Heart left ventricle (tissue), 16 donors: ENCODE data around the gene CMTM3. TPM values are rescaled to one million over a fixed set of nuclear protein-coding genes. Genes with fewer than 3 reads are reported as not detected.

Experiments
- ATAC-seq, 4 donors: fragments of 200-7000 bp; cut with Tn5 transposase; one replicate each; pipeline ENCODE4 v1.9.1; 2020 to 2022; ENCODE audit warnings: moderate library complexity in 4 of 4, mild to moderate bottlenecking in 3 of 4, moderate number of reproducible peaks in 1 of 4
- DNase-seq, 5 donors: peaks; one replicate each; pipeline ENCODE4 v3.0.0-alpha.2; 2020
- H3K27ac ChIP-seq, 12 donors: fragments of 200-600 bp; sonication (generic) in 4 of 12; one replicate each; pipeline versions ENCODE4 v1.5.0 to v1.8.0; 2016 to 2022; ENCODE audit warnings: mild to moderate bottlenecking in 2 of 12
- H3K27me3 ChIP-seq, 9 donors: fragments of 200-600 bp; sonication (generic) in 2 of 9; one replicate each; pipeline versions ENCODE4 v1.5.1 to v1.8.0; 2016 to 2022; ENCODE audit warnings: mild to moderate bottlenecking in 3 of 9
- H3K36me3 ChIP-seq, 9 donors: fragments of 200-600 bp; sonication (generic) in 2 of 9; one replicate each; pipeline versions ENCODE4 v1.5.0 to v1.8.0; 2018 to 2022; ENCODE audit warnings: mild to moderate bottlenecking in 2 of 9
- H3K4me1 ChIP-seq, 12 donors: fragments of 200-600 bp; sonication (generic) in 4 of 12; one replicate each; pipeline versions ENCODE4 v1.5.0 to v1.8.0; 2016 to 2022; ENCODE audit warnings: mild to moderate bottlenecking in 3 of 12
- H3K4me3 ChIP-seq, 12 donors: fragments of 200-600 bp; sonication (generic) in 4 of 12; one replicate each; pipeline versions ENCODE4 v1.5.0 to v1.8.0; 2017 to 2022; ENCODE audit warnings: mild to moderate bottlenecking in 9 of 12, moderate library complexity in 4 of 12
- H3K9me3 ChIP-seq, 12 donors: fragments of 200-600 bp; sonication (generic) in 4 of 12; one replicate each; pipeline versions ENCODE4 v1.5.0 to v1.8.0; 2016 to 2022; ENCODE audit warnings: mild to moderate bottlenecking in 1 of 12
- CTCF ChIP-seq, 12 donors: fragments of 200-600 bp; sonication (generic) in 4 of 12; IDR thresholded peaks; one replicate each; pipeline versions ENCODE4 v1.5.0 to v1.8.0; 2018 to 2022; ENCODE audit warnings: antibody characterized with exemption in 12 of 12, mild to moderate bottlenecking in 5 of 12
- POLR2A ChIP-seq, 2 donors: fragments of 450-650 bp; IDR thresholded peaks; one replicate each; pipeline ENCODE4 v1.6.1; 2017; ENCODE audit warnings: antibody characterized with exemption in 2 of 2, mild to moderate bottlenecking in 2 of 2, moderate library complexity in 2 of 2
- WGBS, 4 donors: extraction: QIAGEN DNeasy Blood & Tissue Kit in 2 of 4; methylation state at CpG; one replicate each; pipeline versions ENCODE4 v1.1.5 to v1.1.7; 2013 to 2018; 5-methylcytosine and 5-hydroxymethylcytosine counted together
- intact Hi-C, 10 donors: fragments of 100-400 bp; cut with DNase I; formaldehyde crosslinking; loops; one replicate each; pipeline versions ENCODE4 v1.11.1 to v1.14.2; 2022
- polyA plus RNA-seq, 2 donors: library from polyadenylated mRNA; stranded (reverse); fragments of 200-250 nt; gene quantifications; one replicate each; pipeline ENCODE4 v1.2.3, GENCODE V29; 2013
- total RNA-seq, 9 donors: library from RNA; depleted of rRNA in 2 of 9; stranded (reverse); fragments of >200 nt in 2 of 9; fragmentation: NEBNext Ultra II Directional in 3 of 9; extraction: Animal tissue kit (Norgen Biotek cat#: 25700) in 3 of 9; gene quantifications; one replicate each; pipeline versions ENCODE4 v1.1.0 to v1.2.4, GENCODE V29; 2016 to 2023
- donor health status: ischemic (EF 13 %, LVEDD 7.1; RV severe dilation, severe dysfunction).
- donor health status: healthy with polysubstance abuse.
- donor health status: DM: no; HTN: yes; CAD: no.
- donor health status: DM: no; HTN: no; CAD: no.
- donor health status: ischemic (EF 25% LVEDD 6.9; RV normal size, moderate dysfunction).
- donor health status: ischemic (EF 25% LVEDD 5.7; RV mildly dilated, moderate dysfunction).
- donor health status: healthy.
- donor health status: DM: yes; HTN: yes; CAD: no.
- donor health status: ischemic (EF 35%, LVEDD 5.7; RV mildly dilated, moderate dysfunction).
- donor health status: nonischemic (EF 11% LVEDD 7.7; RV severe dilation, severe dysfunction).
- donor health status: DM: yes; HTN: yes; CAD: no.
- donor health status: PGD.
- donor health status: ischemic (EF 29% LVEDD 5.4; RV normal size, mild dysfunction).
- donor health status: nonischemic (EF 23%, LVEDD 6.1; RV moderate dilation, normal function).

The CMTM3 gene
- total and polyA plus RNA-seq, 11 donors: 5.8 to 30.9 (median 9.6) TPM

- no peak for DNase-seq
- no peak for ATAC-seq
- Histone ChIP-seq H3K27me3 (no peaks in the 10 kb centered on the region), H3K36me3 (no peaks in the 10 kb centered on the region), H3K9me3 (no peaks in the 10 kb centered on the region), H3K4me3 (no peak overlapping the region), H3K4me1 (peaks cover 0 to 36% (median 7%) of the 10 kb centered on the region in 12 donors), H3K27ac (no peak overlapping the region)
- TF ChIP-seq CTCF (IDR thresholded peaks at IDR 0.05) (no peak), POLR2A (IDR thresholded peaks at IDR 0.05) (no peak)
- intact Hi-C loops: loop anchor here in 1 of 10 donors (10.0 kb wide), 2 partner anchors 63 to 103 kb away; partner anchors contain the start of gene DYNC1LI2
- 88 to 95% (median 92%) methylated on average over 6 of the region's 6 CpGs for WGBS, 4 donors
Observed at GRCh38 chr16:66651965-66652364, 47.5 kb downstream of the CMTM3 start.

GRCh38 chr16:66652661-66653360 lies 48.3 kb downstream of the CMTM3 start:
- H3K9me3 ChIP-seq: no peaks in the 10 kb centered on the region
- H3K27me3 ChIP-seq: no peaks in the 10 kb centered on the region
- TF ChIP-seq POLR2A (IDR thresholded peaks at IDR 0.05) (peak in 1 of 2 donors; percentile 3), CTCF (IDR thresholded peaks at IDR 0.05) (no peak)
- H3K36me3 ChIP-seq: no peaks in the 10 kb centered on the region
- intact Hi-C loops: loop anchor here in 1 of 10 donors (10.0 kb wide), 2 partner anchors 62 to 102 kb away; partner anchors contain the start of gene DYNC1LI2
- 66 to 72% (median 70%) methylated on average over 7 of the region's 7 CpGs for WGBS, 4 donors
- DNase-seq (no peak), ATAC-seq (no peak)
- no peak overlapping the region for H3K4me3 ChIP-seq
- H3K4me1 ChIP-seq: peaks cover 0 to 36% (median 7%) of the 10 kb centered on the region in 12 donors
- H3K27ac ChIP-seq: no peak overlapping the region

- Histone ChIP-seq H3K4me3 (no peak overlapping the region), H3K27ac (no peak overlapping the region), H3K36me3 (no peaks in the 10 kb centered on the region), H3K4me1 (peaks cover 0 to 36% (median 7%) of the 10 kb centered on the region in 12 donors), H3K27me3 (no peaks in the 10 kb centered on the region), H3K9me3 (no peaks in the 10 kb centered on the region)
- 93 to 99% (median 97%) methylated on average over 6 of the region's 6 CpGs for WGBS, 4 donors
- intact Hi-C loops: loop anchor here in 1 of 10 donors (10.0 kb wide), 2 partner anchors 61 to 101 kb away; partner anchors contain the start of gene DYNC1LI2
- no peak for ATAC-seq
- TF ChIP-seq POLR2A (IDR thresholded peaks at IDR 0.05): no peak
- TF ChIP-seq CTCF (IDR thresholded peaks at IDR 0.05): no peak
- DNase-seq: no peak
Observed at GRCh38 chr16:66653581-66654350, 49.3 kb downstream of the CMTM3 start.

GRCh38 chr16:66656547-66656946 lies 52.0 kb downstream of the CMTM3 start:
- Histone ChIP-seq H3K4me3 (no peak overlapping the region), H3K36me3 (no peaks in the 10 kb centered on the region), H3K27ac (no peak overlapping the region), H3K27me3 (no peaks in the 10 kb centered on the region), H3K4me1 (peaks cover 0 to 47% (median 15%) of the 10 kb centered on the region in 12 donors), H3K9me3 (no peaks in the 10 kb centered on the region)
- ATAC-seq: no peak
- intact Hi-C loops: loop anchor here in 2 of 10 donors (2.0 to 10.0 kb wide), 3 partner anchors 14 to 98 kb away; partner anchors contain the start of gene DYNC1LI2 (in 1 of the 2)
- no peak for DNase-seq
- WGBS, 4 donors: 93 to 96% (median 95%) methylated on average over 3 of the region's 3 CpGs
- TF ChIP-seq POLR2A (IDR thresholded peaks at IDR 0.05) (no peak), CTCF (IDR thresholded peaks at IDR 0.05) (no peak)
